AG09319 (cell line): Measurements from ENCODE around the gene PGLYRP2.
A peak's percentile ranks its signal among the peaks of the same experiment; 100 is the strongest.

Source experiments
- DNase-seq: peaks from one replicate; pipeline ENCODE4 v3.0.0-alpha.2; 2010; ENCODE audit warnings: low read depth; ENCODE audit errors: extremely low read depth
- TF ChIP-seq, protein P1 (sequence below): IDR thresholded peaks from 2 replicates; pipeline ENCODE4 v1.5.1; 2011; ENCODE audit warnings: low read depth, mild to moderate bottlenecking, inconsistent platforms, low read length, moderate library complexity

The PGLYRP2 gene

DNA sequence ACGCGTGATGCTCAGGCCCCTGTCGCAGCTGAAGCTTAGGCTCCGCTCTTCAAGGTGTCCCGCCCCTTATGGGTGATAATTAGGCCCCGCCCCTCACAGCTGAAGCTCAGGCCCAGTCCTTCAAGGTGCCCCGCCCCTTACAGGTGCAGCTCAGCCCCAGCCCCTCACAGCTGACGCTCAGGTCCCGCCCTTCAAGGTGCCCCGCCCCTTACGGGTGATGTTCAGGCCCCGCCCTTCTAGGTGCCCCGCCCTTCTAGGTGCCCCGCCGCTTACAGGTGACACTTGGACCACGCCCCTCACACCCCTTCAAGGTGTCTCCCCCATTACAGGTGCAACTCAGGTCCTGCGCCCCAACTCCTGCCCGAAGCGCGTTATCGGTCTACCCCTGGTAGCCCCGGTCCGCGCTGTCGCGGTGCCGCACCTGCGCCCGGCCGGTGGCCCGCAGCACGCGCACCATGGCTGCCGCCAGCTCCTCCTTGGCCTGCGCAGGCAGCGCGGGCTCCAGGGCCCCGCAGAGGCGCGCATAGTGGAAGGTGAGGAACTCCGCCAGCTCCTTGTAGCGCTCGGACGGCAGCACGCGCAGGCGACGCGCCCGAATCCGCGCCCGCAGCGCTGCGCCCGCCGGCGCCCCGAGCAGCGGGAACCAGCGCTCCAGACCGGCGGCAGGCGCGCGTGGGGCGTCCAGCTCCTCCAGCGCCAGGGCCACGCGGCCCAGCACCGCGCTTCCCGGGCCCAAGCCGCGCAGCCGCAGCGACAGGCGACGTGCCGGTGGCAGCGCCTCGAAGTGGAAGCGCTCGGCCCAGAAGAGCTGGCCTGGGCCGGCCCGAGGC, 22.2 kb downstream of the PGLYRP2 start:
- no peak for DNase-seq
- TF ChIP-seq, protein P1, sequence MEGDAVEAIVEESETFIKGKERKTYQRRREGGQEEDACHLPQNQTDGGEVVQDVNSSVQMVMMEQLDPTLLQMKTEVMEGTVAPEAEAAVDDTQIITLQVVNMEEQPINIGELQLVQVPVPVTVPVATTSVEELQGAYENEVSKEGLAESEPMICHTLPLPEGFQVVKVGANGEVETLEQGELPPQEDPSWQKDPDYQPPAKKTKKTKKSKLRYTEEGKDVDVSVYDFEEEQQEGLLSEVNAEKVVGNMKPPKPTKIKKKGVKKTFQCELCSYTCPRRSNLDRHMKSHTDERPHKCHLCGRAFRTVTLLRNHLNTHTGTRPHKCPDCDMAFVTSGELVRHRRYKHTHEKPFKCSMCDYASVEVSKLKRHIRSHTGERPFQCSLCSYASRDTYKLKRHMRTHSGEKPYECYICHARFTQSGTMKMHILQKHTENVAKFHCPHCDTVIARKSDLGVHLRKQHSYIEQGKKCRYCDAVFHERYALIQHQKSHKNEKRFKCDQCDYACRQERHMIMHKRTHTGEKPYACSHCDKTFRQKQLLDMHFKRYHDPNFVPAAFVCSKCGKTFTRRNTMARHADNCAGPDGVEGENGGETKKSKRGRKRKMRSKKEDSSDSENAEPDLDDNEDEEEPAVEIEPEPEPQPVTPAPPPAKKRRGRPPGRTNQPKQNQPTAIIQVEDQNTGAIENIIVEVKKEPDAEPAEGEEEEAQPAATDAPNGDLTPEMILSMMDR: no peak

DNA sequence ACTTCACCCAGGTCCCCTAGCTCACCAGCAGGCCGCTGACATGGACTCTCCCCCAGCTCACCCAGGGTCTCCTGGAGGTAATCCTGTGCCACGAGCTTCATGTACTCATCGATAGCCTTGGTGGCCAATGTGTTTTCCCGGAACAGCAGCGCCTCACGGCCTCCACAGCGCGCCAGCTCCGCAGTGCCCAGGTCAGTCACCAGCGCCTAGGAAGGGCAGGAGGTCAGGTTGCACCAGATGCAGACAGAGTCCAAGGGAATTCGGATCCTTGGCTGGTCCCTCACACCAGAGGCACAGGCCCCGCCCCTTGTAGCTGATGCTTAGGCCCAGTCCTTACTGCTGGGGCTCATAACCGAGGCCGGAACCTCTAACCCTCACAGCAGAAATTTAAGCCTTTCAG, 22.9 kb downstream of the PGLYRP2 start:
- TF ChIP-seq, protein P1: no peak
- no peak for DNase-seq

DNA sequence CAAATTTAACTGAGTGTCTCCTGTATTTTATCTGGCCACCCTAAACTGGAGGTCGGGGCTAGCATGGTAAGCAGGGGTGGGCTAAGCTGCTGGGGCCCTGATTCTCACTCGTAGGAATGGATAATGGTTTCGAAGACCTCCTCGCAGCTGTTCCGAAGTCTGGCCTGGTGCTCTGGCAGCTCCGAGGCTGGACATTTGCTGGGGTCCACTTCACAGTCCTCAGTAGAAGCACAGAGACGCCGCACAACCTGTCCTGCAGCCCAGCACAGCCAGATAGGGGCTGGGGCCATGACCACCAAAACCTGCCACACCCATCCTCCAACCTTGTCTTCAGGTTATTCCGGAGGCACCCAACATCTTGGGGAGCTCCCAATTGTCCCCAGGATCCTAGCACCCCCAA, 23.3 kb downstream of the PGLYRP2 start:
- DNase-seq: no peak
- TF ChIP-seq, protein P1: no peak

DNA sequence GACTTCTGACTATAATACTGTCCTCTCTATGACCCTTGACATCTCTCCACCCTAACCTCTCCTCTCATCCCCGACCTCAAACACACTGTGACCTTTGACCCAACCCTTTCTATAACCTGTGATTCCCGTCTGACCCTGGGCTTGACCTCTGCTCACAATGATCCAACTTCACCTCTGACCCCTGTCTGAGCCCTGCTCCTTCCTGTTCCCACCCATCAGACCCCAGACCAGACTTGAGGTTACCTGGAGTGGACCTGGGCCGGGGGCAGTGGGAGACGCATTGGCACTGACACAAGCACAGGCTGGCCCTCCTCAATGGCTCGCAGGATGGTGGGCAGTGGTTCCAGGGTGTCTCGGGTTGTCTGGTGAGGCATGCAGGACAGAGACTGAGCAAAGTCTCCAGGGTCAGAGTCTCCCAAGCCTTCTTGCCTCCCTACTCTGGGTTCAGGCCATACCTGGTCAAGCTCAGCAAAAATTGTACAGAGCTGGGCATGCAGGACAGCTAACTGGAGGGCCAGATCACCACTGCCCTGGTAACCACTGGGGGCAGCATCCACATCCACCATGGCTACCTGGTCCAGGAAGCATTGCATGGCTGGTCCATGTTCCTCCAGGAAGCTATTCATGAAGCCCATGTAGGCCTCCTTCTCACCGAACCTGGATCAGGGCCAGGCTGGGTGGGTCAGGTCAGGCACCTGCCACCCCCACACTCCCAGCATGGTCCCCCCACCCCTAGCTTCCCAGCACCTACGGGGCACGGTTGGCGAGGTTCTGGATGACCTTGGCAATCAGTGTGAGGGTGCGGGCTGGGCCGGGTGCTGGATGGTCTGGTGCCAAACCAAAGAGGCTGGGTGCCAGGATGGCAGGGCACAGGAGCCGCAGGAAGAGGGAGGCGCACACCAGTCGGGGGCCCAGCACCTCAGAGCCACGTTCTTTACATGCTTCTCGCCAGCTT, 25.1 kb downstream of the PGLYRP2 start:
- DNase-seq: no peak
- TF ChIP-seq, protein P1: no peak; the same call in 1 of the 2 replicates

DNA sequence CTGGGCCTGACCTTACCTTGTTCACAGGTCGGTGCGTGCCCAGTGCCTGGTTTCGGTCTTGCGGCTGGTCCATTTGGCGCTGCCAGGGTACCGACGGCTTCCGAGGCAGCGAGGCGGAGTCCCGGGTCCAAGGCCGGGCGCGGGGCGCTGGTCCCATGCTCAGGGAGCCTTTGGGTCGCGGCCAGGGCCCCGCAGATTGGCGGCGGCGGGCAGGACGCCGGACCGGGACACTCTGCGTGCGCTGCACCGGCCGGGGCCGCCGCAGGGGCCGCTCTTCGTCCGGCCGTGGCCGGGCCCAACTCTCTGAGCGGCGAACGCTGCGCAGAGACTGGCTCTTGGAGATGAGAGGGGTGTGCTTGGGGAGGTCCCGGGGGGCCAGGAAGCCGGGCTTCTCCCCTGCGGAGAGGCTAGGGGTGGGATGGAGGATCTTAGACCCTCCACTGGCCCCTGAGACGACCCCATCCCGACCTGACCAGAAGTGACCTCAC, 26.2 kb downstream of the PGLYRP2 start:
- TF ChIP-seq, protein P1: peak; percentile 13
- DNase-seq: no peak

DNA sequence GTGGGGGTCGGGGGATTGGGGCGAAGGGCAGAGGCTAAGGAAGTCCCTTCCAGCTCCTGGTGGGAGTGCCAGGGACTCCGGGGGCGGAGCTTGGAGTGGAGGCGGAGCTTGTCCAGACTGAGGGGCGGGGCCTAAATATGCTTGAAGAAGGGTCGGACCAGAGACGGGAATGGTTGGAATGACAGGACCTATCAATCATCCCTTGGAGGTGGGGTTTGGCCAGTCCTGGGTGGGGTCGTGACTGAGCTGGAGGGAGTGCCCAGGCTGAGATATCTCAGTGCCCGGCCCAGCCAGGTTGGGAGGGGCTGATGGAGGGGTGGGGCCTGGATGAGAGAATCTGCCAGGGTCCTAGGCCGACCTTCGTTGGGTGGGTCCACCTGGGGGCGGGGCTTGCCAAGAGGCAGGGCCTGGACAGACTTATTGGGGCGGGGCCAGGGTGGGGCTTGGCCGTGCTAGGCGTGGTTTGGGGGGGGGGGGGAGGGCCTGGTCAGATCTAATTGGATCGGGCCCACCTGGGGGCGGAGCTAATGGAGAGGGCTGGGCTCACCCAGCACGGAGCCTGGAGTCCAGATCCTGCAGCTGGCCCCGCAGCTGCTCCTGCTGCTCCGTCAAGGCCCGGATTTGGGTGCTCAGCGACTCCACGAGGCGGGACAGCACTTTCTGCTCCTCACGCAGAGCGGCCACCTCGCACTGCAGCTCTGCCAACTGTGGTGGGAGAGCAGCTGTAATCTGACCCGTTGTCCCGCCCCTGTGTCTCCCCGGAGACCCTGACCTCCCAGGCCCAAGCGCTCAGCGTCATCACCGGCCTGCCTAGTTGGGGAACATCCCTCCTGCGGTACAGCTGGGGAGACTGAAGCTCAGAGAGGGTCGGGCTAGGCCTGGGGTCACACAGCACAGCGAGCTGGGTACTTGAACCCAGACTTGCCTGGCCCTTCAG, 26.9 kb downstream of the PGLYRP2 start:
- DNase-seq: peak; percentile 54

More for the DNA sequence above, 26.9 kb downstream of the PGLYRP2 start:
- TF ChIP-seq, protein P1: no peak
